ENCODE measurements around the gene GNB2.
A peak's percentile ranks its signal among the peaks of the same experiment; 100 is the strongest.
"Not testable (repeated sequence)": the region's sequence is repeated elsewhere in the genome, so short reads cannot be mapped to it uniquely, and the experiment has no call there.

GNB2 gene

GRCh38 chr7:100688326-100688860, 14.9 kb downstream of the GNB2 start:
- no peak for TF ChIP-seq POLR2A (IDR thresholded peaks at IDR 0.05; ENCODE audit: low read depth, low read length)
- FAIRE-seq: no peak
- DNase-seq (ENCODE audit: insufficient read length, low spot score): no peak

GRCh38 chr7:100689230-100690135, 15.9 kb downstream of the GNB2 start:
- no peak for FAIRE-seq
- no peak for DNase-seq (ENCODE audit: insufficient read length, low spot score)
- TF ChIP-seq POLR2A (IDR thresholded peaks at IDR 0.05; ENCODE audit: low read depth, low read length): no peak

GRCh38 chr7:100691676-100692577, 18.4 kb downstream of the GNB2 start:
- DNase-seq (ENCODE audit: insufficient read length, low spot score) (peak; percentile 85), FAIRE-seq (no peak)
- no peak for TF ChIP-seq POLR2A (IDR thresholded peaks at IDR 0.05; ENCODE audit: low read depth, low read length)

- FAIRE-seq (no peak), DNase-seq (ENCODE audit: insufficient read length, low spot score) (no peak)
- TF ChIP-seq POLR2A (IDR thresholded peaks at IDR 0.05; ENCODE audit: low read depth, low read length): no peak
These were observed 19.0 kb downstream of the GNB2 start for GRCh38 chr7:100692578-100692961.

GRCh38 chr7:100693312-100694097, 20.0 kb downstream of the GNB2 start:
- no peak for DNase-seq (ENCODE audit: insufficient read length, low spot score)
- no peak for FAIRE-seq
- TF ChIP-seq POLR2A (IDR thresholded peaks at IDR 0.05; ENCODE audit: low read depth, low read length): no peak

GRCh38 chr7:100694098-100694745, 20.7 kb downstream of the GNB2 start, which contains the start of gene GIGYF1:
Gene GIGYF1, minus strand, starts transcription at chr7:100694250. Its CDS starts 6,012 bp downstream, at chr7:100688238.
- DNase-seq (ENCODE audit: insufficient read length, low spot score) (peak; percentile 83), FAIRE-seq (no peak)
- TF ChIP-seq POLR2A (IDR thresholded peaks at IDR 0.05; ENCODE audit: low read depth, low read length): 0 out of 2 replicates have a peak, but pooled peaks have one; percentile 13

- DNase-seq (ENCODE audit: insufficient read length, low spot score) (no peak), FAIRE-seq (no peak)
- no peak for TF ChIP-seq POLR2A (IDR thresholded peaks at IDR 0.05; ENCODE audit: low read depth, low read length)
These were observed 22.6 kb downstream of the GNB2 start for GRCh38 chr7:100696123-100696521.

- TF ChIP-seq POLR2A (IDR thresholded peaks at IDR 0.05; ENCODE audit: low read depth, low read length): no peak
- DNase-seq (ENCODE audit: insufficient read length, low spot score) (no peak), FAIRE-seq (no peak)
These were observed 25.5 kb downstream of the GNB2 start for GRCh38 chr7:100699018-100699417.

GRCh38 chr7:100701089-100701488, 27.5 kb downstream of the GNB2 start:
- FAIRE-seq; DNase-seq (ENCODE audit: insufficient read length, low spot score): not testable (repeated sequence)

- no peak for TF ChIP-seq POLR2A (IDR thresholded peaks at IDR 0.05; ENCODE audit: low read depth, low read length)
- no peak for FAIRE-seq
- DNase-seq (ENCODE audit: insufficient read length, low spot score): peak; percentile 87
These were observed 31.8 kb downstream of the GNB2 start for GRCh38 chr7:100705320-100705752.

- DNase-seq (ENCODE audit: insufficient read length, low spot score) (peak; percentile 95), FAIRE-seq (no peak)
- peak; percentile 68 for TF ChIP-seq POLR2A (IDR thresholded peaks at IDR 0.05; ENCODE audit: low read depth, low read length)
These were observed 32.5 kb downstream of the GNB2 start, which contains the start of gene POP7 for GRCh38 chr7:100705753-100706671. Gene POP7, plus strand, starts transcription at chr7:100706121. Its CDS starts 710 bp downstream, at chr7:100706831.

Measured in H54 (cell line).